Measurements from ENCODE around the gene PDXP.
"Not testable (repeated sequence)": the region's sequence is repeated elsewhere in the genome, so short reads cannot be mapped to it uniquely, and the experiment has no call there.

Gene PDXP

GRCh38 chr22:37692627-37693285, 34.2 kb downstream of the PDXP start:
- Histone ChIP-seq H3K9ac (no peak overlapping the region), H3K4me2 (ENCODE audit: low read length) (no peak overlapping the region), H3K27ac (no peak overlapping the region), H3K79me2 (no peaks in the 10 kb centered on the region), H3K4me1 (no peaks in the 10 kb centered on the region), H3K4me3 (ENCODE audit: low read depth, low read length) (no peak overlapping the region), H3K36me3 (ENCODE audit: control insufficient read depth, insufficient read depth, low read length) (no peaks in the 10 kb centered on the region), H2AFZ (no peak overlapping the region), H3K27me3 (ENCODE audit: control insufficient read depth, insufficient read depth, low read length) (no peaks in the 10 kb centered on the region), H3K9me3 (ENCODE audit: control insufficient read depth, low read length) (no peaks in the 10 kb centered on the region)
- no peak for TF ChIP-seq CTCF (IDR thresholded peaks at IDR 0.05)

GRCh38 chr22:37694131-37694530, 35.6 kb downstream of the PDXP start:
- H3K27ac ChIP-seq; H3K4me1 ChIP-seq; H3K79me2 ChIP-seq; H3K9me3 ChIP-seq (ENCODE audit: control insufficient read depth, low read length); H2AFZ ChIP-seq; H3K27me3 ChIP-seq (ENCODE audit: control insufficient read depth, insufficient read depth, low read length); H3K36me3 ChIP-seq (ENCODE audit: control insufficient read depth, insufficient read depth, low read length); H3K4me2 ChIP-seq (ENCODE audit: low read length); H3K9ac ChIP-seq; H3K4me3 ChIP-seq (ENCODE audit: low read depth, low read length): not testable (repeated sequence)

- not testable (repeated sequence) for H3K4me1 ChIP-seq; H3K79me2 ChIP-seq; H3K27me3 ChIP-seq (ENCODE audit: control insufficient read depth, insufficient read depth, low read length); H3K27ac ChIP-seq; H3K36me3 ChIP-seq (ENCODE audit: control insufficient read depth, insufficient read depth, low read length); H3K9ac ChIP-seq; H3K9me3 ChIP-seq (ENCODE audit: control insufficient read depth, low read length)
- Histone ChIP-seq H3K4me3 (ENCODE audit: low read depth, low read length) (peak overlapping the region; percentile 11), H2AFZ (peak overlapping the region; percentile 38), H3K4me2 (ENCODE audit: low read length) (peak overlapping the region; percentile 47)
Observed at GRCh38 chr22:37696260-37696656, 37.7 kb downstream of the PDXP start.

GRCh38 chr22:37696657-37697537, 38.4 kb downstream of the PDXP start, which contains the start of gene TRIOBP:
Gene TRIOBP (plus strand): TSS chr22:37697048. CDS start chr22:37701366, 4,318 bp downstream.
- Histone ChIP-seq H3K4me2 (ENCODE audit: low read length) (peak within 1 kb of the TSS; percentile 47), H3K9ac (no peak within 1 kb of the TSS), H3K4me3 (ENCODE audit: low read depth, low read length) (peak within 1 kb of the TSS; percentile 11), H3K27me3 (ENCODE audit: control insufficient read depth, insufficient read depth, low read length) (no peaks in the 10 kb centered on the region), H2AFZ (peak within 1 kb of the TSS; percentile 38), H3K79me2 (no peaks in the 10 kb centered on the region), H3K4me1 (no peaks in the 10 kb centered on the region), H3K36me3 (ENCODE audit: control insufficient read depth, insufficient read depth, low read length) (no peaks in the 10 kb centered on the region), H3K9me3 (ENCODE audit: control insufficient read depth, low read length) (no peaks in the 10 kb centered on the region), H3K27ac (no peak within 1 kb of the TSS)
- TF ChIP-seq CTCF (IDR thresholded peaks at IDR 0.05), result peak; percentile 23

GRCh38 chr22:37697538-37697835, 39.0 kb downstream of the PDXP start:
- Histone ChIP-seq H3K9ac (no peak overlapping the region), H3K4me2 (ENCODE audit: low read length) (no peak overlapping the region), H3K4me1 (no peaks in the 10 kb centered on the region), H2AFZ (no peak overlapping the region), H3K4me3 (ENCODE audit: low read depth, low read length) (no peak overlapping the region), H3K27me3 (ENCODE audit: control insufficient read depth, insufficient read depth, low read length) (no peaks in the 10 kb centered on the region), H3K9me3 (ENCODE audit: control insufficient read depth, low read length) (no peaks in the 10 kb centered on the region), H3K79me2 (no peaks in the 10 kb centered on the region), H3K36me3 (ENCODE audit: control insufficient read depth, insufficient read depth, low read length) (no peaks in the 10 kb centered on the region), H3K27ac (no peak overlapping the region)
- no peak for TF ChIP-seq CTCF (IDR thresholded peaks at IDR 0.05)
